NCI-H345 treated with DMSO at 0.1 percent for 48 hours (cell line): ENCODE data around the gene XAB2.

Source experiments
- DNase-seq: peaks from one replicate; lab custom pipeline; 2025; ENCODE audit not compliant: unreplicated experiment; lab: John Stamatoyannopoulos, UW

Gene XAB2

GRCh38 chr19:7633698-7634097 is 4.4 kb upstream of the XAB2 start, which contains the start of gene PCP2:
PCP2 (minus strand) TSS chr19:7633719; CDS start chr19:7633457, 262 bp downstream.
- DNase-seq = no peak

GRCh38 chr19:7632340-7633203 is 3.2 kb upstream of the XAB2 start:
- no peak for DNase-seq

GRCh38 chr19:7631577-7631976 is 2.2 kb upstream of the XAB2 start:
- no peak for DNase-seq

- DNase-seq = no peak
Observed at GRCh38 chr19:7628589-7629311, 595 bp downstream of the XAB2 start.

GRCh38 chr19:7627166-7627565 is 2.2 kb downstream of the XAB2 start:
- DNase-seq = no peak

DNA sequence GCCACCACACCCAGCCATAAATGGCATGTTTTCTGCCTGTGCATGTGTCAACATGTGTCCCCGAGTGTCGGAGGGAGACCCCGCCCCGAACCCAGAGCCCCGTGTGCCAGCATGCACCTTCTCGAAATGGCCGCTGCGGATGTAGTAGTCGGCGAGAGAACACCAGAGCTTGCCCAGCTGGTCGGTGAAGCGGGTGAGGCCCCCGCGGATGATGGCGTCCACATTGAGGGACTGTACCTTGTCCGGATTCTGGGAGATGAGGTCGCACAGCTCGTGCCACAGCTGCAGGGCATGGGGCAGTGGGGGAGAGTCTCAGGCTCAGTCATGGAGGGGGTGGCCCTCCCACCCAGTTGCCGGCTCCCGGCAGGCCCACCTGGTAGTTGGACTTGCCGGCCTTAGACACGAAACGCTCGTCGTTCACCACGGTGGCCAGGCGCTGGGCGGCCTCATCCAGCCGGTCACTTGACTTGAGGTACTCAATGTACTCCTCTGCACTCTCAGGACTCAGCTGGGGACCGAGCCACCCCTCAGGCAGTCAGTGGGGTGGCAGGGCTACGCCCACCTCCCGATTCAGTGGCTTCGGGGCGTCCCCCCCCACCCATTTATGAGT is 3.5 kb downstream of the XAB2 start:
- no peak for DNase-seq

GRCh38 chr19:7624810-7625209 is 4.5 kb downstream of the XAB2 start:
- no peak for DNase-seq

DNA sequence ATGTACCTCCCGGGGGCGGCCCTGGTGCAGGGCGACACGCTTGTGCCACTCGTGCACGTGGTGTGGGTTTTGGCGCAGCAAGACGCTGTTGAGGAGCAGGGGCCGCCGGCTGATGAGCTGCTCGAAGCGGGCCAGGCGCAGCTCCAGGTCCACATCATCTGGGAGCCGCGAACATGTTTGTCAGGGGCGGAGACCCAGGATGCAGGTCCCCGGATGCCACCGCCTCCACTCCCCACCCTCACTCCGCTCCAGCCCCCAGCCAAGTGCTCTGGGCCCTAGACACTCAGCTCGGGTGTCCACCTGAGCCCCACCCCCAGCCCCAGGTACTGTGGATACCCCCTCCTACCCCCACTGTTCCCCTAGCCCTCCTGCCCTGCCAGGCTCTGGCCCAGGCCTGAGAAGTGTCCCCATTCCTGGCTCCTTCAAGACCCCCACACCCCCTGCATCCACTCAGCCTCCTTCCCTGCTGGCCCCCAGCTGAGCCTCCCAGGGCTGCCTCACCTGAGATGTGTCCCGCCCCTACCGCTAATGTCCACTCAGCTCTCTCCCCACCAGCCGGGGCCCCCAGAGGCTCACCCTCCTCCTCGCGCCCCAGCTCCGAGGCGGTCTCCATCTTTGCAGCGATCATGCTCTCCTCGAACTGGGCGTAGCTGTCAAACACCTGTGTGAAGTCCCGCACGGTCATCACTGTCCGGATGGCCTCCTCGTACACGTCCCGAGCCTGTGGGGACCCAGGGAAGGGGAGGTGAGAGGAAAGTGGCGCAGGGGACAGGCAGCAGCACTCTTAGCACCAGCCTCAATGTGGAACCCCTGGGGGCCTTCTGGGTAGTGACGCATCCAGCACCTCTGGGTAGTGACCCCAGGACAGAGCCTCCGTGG is 5.4 kb downstream of the XAB2 start:
- no peak for DNase-seq

GRCh38 chr19:7622933-7623685 is 6.2 kb downstream of the XAB2 start:
- DNase-seq = no peak

- no peak for DNase-seq
Observed at GRCh38 chr19:7620442-7621412, 8.6 kb downstream of the XAB2 start.

DNA sequence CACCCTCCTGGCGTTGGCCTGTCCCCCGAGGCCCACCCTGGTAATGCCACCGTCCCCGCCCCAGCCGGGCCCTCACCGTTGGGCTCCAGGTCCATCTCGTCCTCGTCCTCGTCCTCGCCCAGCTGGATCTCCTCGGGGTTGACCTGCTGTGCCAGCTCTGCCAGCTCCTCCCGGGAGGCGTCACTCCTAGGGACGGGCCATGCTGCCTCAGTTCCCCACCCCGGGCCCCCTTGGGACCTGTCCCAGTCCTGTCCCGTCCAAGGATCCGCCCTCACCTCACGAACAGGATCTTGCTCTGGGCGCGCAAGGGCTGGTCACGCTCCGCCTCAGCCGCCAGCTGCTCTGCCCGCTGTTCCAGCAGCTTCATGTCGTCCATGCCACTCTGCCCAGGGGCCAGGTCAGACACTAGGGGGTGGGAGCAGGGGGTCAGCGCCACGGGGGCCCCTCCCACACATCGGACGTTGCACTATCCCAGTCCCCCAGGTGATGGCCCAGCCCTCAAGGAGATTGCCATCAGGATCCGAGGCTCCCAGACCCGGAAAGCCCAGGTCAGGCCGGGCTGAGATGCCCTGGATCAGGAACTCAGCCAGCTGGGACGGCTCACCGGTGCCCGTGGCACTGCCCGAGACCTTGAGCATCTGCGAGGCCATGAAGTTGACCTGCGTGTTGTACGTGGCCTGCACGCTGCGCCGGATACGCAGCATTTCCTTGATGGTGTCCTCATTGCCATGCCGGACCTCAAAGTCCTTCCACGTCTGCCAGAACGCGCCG is 9.5 kb downstream of the XAB2 start:
- DNase-seq = no peak

GRCh38 chr19:7618771-7619510 is 10.4 kb downstream of the XAB2 start:
- no peak for DNase-seq

DNA sequence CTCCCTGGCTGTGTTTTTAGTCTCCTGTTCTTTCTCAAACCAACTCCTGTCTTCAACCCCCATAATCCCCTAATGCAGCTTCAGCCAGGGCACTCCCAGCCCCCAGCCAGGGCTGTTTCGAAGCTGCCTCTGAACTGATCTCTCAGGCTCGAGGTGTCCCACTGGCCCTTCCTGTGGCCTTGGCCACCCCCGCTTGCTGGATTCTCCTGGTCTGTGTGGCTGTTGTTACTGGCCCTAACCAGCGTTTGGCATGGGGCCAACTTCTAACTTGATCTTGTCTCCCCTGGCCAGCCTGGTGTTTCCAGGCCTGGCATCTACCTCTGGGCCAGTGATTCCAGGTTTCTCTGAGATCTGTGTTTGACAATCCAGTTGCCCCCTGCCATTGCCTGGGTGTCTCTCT is 11.0 kb downstream of the XAB2 start:
- no peak for DNase-seq

GRCh38 chr19:7617735-7618134 is 11.6 kb downstream of the XAB2 start:
- no peak for DNase-seq

DNA sequence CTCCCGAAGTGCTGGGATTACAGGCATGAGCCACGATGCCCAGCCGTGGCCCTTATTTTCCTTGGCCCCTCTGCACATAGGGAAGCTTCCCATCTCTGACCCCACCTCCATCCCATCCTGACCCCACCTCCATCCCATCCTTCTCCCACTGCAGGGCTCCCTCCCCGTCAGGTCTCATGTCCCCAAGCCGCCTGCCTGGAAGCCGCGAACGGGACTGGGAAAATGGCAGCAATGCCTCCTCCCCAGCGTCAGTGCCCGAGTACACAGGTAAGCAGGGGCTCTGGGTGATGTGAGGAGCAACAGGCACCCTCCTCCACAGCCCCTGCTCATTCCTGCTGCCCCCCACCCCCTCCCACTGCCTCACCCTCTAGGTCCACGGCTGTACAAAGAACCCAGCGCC is 12.2 kb downstream of the XAB2 start:
- no peak for DNase-seq

DNA sequence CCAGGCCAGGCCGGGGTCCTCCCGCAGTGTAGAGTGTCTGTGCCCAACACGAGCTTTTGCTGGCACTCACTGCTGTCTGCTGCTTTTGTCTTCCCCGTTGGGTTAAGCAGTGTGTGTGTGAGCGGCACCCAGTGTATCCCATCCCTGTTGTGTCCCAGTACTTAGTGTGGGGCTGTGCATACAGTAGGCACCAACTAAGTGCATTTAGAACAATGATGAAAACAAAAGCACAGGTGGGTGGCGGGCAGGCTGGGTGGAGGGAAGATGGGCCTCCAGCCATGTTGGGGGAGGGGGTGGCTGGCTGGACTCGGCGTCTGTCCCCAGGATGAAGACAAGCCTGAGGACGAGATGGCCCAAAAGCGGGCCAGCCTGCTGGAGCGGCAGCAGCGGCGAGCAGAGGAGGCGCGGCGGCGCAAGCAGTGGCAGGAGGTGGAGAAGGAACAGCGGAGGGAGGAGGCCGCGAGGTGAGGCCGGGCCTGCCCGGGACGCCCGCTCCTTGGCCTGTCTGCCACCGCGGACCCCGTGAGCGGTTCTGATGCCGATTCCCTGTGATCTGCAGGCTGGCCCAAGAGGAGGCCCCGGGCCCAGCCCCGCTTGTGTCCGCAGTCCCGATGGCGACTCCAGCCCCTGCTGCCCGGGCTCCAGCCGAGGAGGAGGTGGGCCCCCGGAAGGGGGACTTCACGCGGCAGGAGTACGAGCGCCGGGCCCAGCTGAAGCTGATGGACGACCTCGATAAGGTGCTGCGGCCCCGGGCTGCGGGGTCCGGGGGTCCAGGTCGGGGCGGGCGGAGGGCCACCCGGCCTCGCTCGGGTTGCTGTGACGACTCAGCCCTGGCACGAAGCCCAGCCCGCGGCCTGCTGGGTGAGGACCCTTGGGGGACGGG is 14.2 kb downstream of the XAB2 start:
- DNase-seq = no peak
